OCI-LY7 (cell line): ENCODE measurements around the gene IQCK.

Source experiments
- CTCF ChIP-seq: fragments of 200-600 bp; sonication (generic); conservative IDR thresholded peaks from 2 replicates; pipeline ENCODE4 v1.5.1; 2014; ENCODE audit warnings: mild to moderate bottlenecking, antibody characterized with exemption, low read length, moderate library complexity, mixed read lengths
- EZH2phosphoT487 ChIP-seq: fragments of 200-600 bp; sonication (generic); IDR thresholded peaks from 2 replicates; pipeline ENCODE4 v1.6.1; 2018; ENCODE audit warnings: low read depth, borderline replicate concordance, mild to moderate bottlenecking, mixed run types, antibody characterized with exemption, low read length, moderate library complexity, mixed read lengths

GRCh38 chr16:19898166-19898565 lies 180.1 kb downstream of the IQCK start:
- TF ChIP-seq CTCF (no peak), EZH2phosphoT487 (no peak)
